GM19239 (cell line): Measurements from ENCODE around the gene DOCK6.

ENCODE experiments used
- DNase-seq: peaks from one replicate; pipeline ENCODE4 v3.0.0; 2011; ENCODE audit warnings: low spot score; ENCODE audit not compliant: insufficient read length
- FAIRE-seq: peaks from 2 replicates; lab custom pipeline; 2011; peaks lifted over from hg19 to GRCh38; lab: Jason Lieb, UNC

Gene DOCK6

GRCh38 chr19:11232555-11232954 lies 29.8 kb downstream of the DOCK6 start:
- FAIRE-seq: no peak
- DNase-seq: no peak

GRCh38 chr19:11230621-11231386 lies 31.5 kb downstream of the DOCK6 start:
- DNase-seq (no peak), FAIRE-seq (no peak)

- peak; percentile 33 for FAIRE-seq
- no peak for DNase-seq
Measured at GRCh38 chr19:11227195-11227886, 35.0 kb downstream of the DOCK6 start.

- peak; percentile 37 for FAIRE-seq
- DNase-seq: no peak
Measured at GRCh38 chr19:11226716-11227166, 35.6 kb downstream of the DOCK6 start.

- DNase-seq (no peak), FAIRE-seq (no peak)
Measured at GRCh38 chr19:11225815-11226214, 36.5 kb downstream of the DOCK6 start.

GRCh38 chr19:11225172-11225571 lies 37.2 kb downstream of the DOCK6 start:
- DNase-seq (no peak), FAIRE-seq (no peak)

- no peak for FAIRE-seq
- DNase-seq: no peak
Measured at GRCh38 chr19:11224429-11224828, 37.9 kb downstream of the DOCK6 start.

GRCh38 chr19:11223200-11223599 lies 39.1 kb downstream of the DOCK6 start:
- DNase-seq (no peak), FAIRE-seq (no peak)

GRCh38 chr19:11221082-11221598 lies 41.2 kb downstream of the DOCK6 start:
- DNase-seq: no peak
- FAIRE-seq: no peak

GRCh38 chr19:11214387-11214786 lies 47.9 kb downstream of the DOCK6 start:
- FAIRE-seq: no peak
- DNase-seq: no peak

- DNase-seq (no peak), FAIRE-seq (no peak)
Measured at GRCh38 chr19:11210656-11210928, 51.7 kb downstream of the DOCK6 start.

GRCh38 chr19:11209839-11210655 lies 52.3 kb downstream of the DOCK6 start:
- DNase-seq: no peak
- FAIRE-seq: no peak

- DNase-seq (no peak), FAIRE-seq (no peak)
Measured at GRCh38 chr19:11208561-11209471, 53.5 kb downstream of the DOCK6 start.

GRCh38 chr19:11205939-11206570 lies 56.3 kb downstream of the DOCK6 start:
- no peak for FAIRE-seq

GRCh38 chr19:11204943-11205349 lies 57.4 kb downstream of the DOCK6 start:
- no peak for FAIRE-seq

More at GRCh38 chr19:11205939-11206570, 56.3 kb downstream of the DOCK6 start:
- DNase-seq: no peak

GRCh38 chr19:11204076-11204602 lies 58.2 kb downstream of the DOCK6 start:
- DNase-seq (no peak), FAIRE-seq (no peak)

More at GRCh38 chr19:11204943-11205349, 57.4 kb downstream of the DOCK6 start:
- no peak for DNase-seq

- DNase-seq: peak; percentile 69
- FAIRE-seq: peak; percentile 64
Measured at GRCh38 chr19:11203194-11204075, 58.9 kb downstream of the DOCK6 start.
